GM21526 (cell line): ENCODE results near the gene H6PD.
"Not testable (repeated sequence)": the region's sequence is repeated elsewhere in the genome, so short reads cannot be mapped to it uniquely, and the experiment has no call there.

Source experiments
- ATAC-seq: cut with Tn5 transposase; IDR thresholded peaks from one replicate; pipeline ENCODE4 v1.9.1; 2021; ENCODE audit warnings: moderate library complexity; ENCODE audit not compliant: unreplicated experiment, low FRiP score

The H6PD gene

GRCh38 chr1:9293533-9294404 lies 59.2 kb downstream of the H6PD start:
- no peak for ATAC-seq

GRCh38 chr1:9294405-9294773 lies 59.8 kb downstream of the H6PD start:
- ATAC-seq = no peak

- no peak for ATAC-seq
Observed at GRCh38 chr1:9294910-9295636, 60.5 kb downstream of the H6PD start.

- no peak for ATAC-seq
Observed at GRCh38 chr1:9295884-9296283, 61.3 kb downstream of the H6PD start.

- no peak for ATAC-seq
Observed at GRCh38 chr1:9296850-9297249, 62.3 kb downstream of the H6PD start.

GRCh38 chr1:9297831-9298230 lies 63.3 kb downstream of the H6PD start:
- ATAC-seq = no peak

GRCh38 chr1:9298282-9298681 lies 63.7 kb downstream of the H6PD start:
- ATAC-seq = no peak

- ATAC-seq = not testable (repeated sequence)
Observed at GRCh38 chr1:9299571-9300541, 65.3 kb downstream of the H6PD start.

GRCh38 chr1:9300573-9300972 lies 66.0 kb downstream of the H6PD start:
- ATAC-seq = no peak

- no peak for ATAC-seq
Observed at GRCh38 chr1:9302745-9303524, 68.4 kb downstream of the H6PD start.

GRCh38 chr1:9303916-9304315 lies 69.3 kb downstream of the H6PD start:
- no peak for ATAC-seq

- no peak for ATAC-seq
Observed at GRCh38 chr1:9305216-9305615, 70.6 kb downstream of the H6PD start.

GRCh38 chr1:9306006-9306405 lies 71.4 kb downstream of the H6PD start:
- no peak for ATAC-seq

GRCh38 chr1:9307303-9307702 lies 72.7 kb downstream of the H6PD start:
- ATAC-seq = no peak

- no peak for ATAC-seq
Observed at GRCh38 chr1:9308236-9308785, 73.7 kb downstream of the H6PD start.

- ATAC-seq = no peak
Observed at GRCh38 chr1:9309080-9309479, 74.5 kb downstream of the H6PD start.

GRCh38 chr1:9309991-9310390 lies 75.4 kb downstream of the H6PD start:
- ATAC-seq = no peak

- ATAC-seq = no peak
Observed at GRCh38 chr1:9311029-9311428, 76.5 kb downstream of the H6PD start.

- no peak for ATAC-seq
Observed at GRCh38 chr1:9311479-9311878, 76.9 kb downstream of the H6PD start.
